ENCODE measurements around the gene AREL1.

AREL1 gene

DNA sequence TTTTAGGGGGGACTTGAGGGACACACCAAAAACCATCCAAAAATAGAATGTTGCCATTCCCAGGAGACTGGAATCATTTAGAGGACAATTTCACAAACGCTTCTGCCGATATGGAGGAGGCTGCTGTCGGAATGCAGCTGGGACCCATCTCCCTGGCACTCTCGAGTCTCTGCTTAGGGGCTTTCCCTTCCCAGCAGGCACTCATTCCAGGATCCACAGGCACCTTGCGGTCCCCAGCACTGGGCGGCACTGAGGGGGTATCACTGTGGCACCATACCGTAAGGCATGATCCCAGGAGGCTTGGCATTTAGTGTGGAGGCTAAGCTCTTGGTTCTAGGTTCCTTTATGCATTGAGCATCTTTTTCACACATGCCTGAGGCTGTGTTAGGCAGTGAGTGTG lies 64.3 kb downstream of the AREL1 start:
- POLR2A ChIA-PET = no interaction called here
- TF ChIP-seq CTBP1 (IDR thresholded peaks at IDR 0.05; ENCODE audit: borderline replicate concordance) (no peak), ZNF384 (IDR thresholded peaks at IDR 0.05) (no peak), L3MBTL2 (conservative IDR thresholded peaks at IDR 0.05) (no peak), NFRKB (IDR thresholded peaks at IDR 0.05) (no peak), SP1 (IDR thresholded peaks at IDR 0.05) (no peak), LEF1 (IDR thresholded peaks at IDR 0.05; ENCODE audit: borderline replicate concordance) (no peak), BHLHE40 (IDR thresholded peaks at IDR 0.05; ENCODE audit: borderline replicate concordance) (no peak), FOXA1 (IDR thresholded peaks at IDR 0.05) (no peak)
- DNase-seq (ENCODE audit: extremely low spot score) = no peak
- CTCF ChIA-PET = interaction anchor here (0.9 to 1.1 kb wide), 2 partner anchors 10 to 40 kb away, joined by 4 read pairs; no protein-coding TSS in a partner anchor

DNA sequence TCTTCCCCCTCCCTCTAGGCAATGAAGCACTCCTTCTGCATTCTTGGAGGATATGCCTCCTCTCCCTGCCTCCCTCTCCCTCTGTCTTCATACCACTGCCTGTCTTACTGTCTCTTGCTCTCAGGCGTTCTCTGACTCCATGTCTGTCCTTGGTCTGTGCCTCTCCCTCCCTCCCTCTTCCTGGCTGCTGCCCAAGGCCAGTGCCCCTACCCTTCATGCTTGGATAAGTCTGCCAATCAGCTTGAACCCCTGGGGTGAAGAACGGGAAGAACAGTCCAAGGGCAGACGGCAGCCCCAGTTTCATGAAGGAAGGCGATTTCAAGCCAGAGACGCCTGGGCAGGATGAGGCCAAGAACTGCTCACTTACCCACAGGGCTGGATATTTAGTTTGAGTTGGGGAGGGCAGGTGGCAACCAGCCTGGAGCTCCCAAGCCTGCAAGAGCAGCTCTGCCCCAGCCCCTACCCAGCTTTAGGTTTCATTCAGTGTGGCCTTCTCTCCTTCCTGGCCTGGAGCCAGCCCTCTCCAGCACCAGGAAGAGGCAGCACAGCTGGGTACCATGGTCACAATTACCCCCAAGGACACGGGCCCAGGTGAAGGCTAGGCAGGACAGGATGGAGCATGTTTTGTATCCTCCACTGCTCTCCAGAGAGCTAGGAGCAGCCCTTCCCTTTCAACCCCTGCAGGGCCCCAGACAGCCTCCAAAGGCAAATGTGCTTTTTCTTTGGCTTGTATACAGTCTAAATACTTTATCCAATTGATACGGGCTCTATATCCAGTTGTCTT lies 65.0 kb downstream of the AREL1 start:
- CTCF ChIA-PET = interaction anchor here (0.9 to 1.1 kb wide), 2 partner anchors 9 to 39 kb away, joined by 4 read pairs; no protein-coding TSS in a partner anchor
- POLR2A ChIA-PET = no interaction called here
- TF ChIP-seq CTBP1 (IDR thresholded peaks at IDR 0.05; ENCODE audit: borderline replicate concordance) (no peak), SP1 (IDR thresholded peaks at IDR 0.05) (no peak), NFRKB (IDR thresholded peaks at IDR 0.05) (no peak), SUZ12 (IDR thresholded peaks at IDR 0.05) (no peak), HDGF (IDR thresholded peaks at IDR 0.05; ENCODE audit: borderline replicate concordance) (no peak), FOXK2 (IDR thresholded peaks at IDR 0.05) (no peak), TARDBP (IDR thresholded peaks at IDR 0.05) (no peak), FOXA1 (IDR thresholded peaks at IDR 0.05) (no peak), FOXM1 (IDR thresholded peaks at IDR 0.05; ENCODE audit: borderline replicate concordance) (no peak), ARNT (IDR thresholded peaks at IDR 0.05) (no peak), ZNF384 (IDR thresholded peaks at IDR 0.05) (no peak), L3MBTL2 (conservative IDR thresholded peaks at IDR 0.05) (no peak), BHLHE40 (IDR thresholded peaks at IDR 0.05; ENCODE audit: borderline replicate concordance) (no peak), ELF4 (IDR thresholded peaks at IDR 0.05) (no peak), LEF1 (IDR thresholded peaks at IDR 0.05; ENCODE audit: borderline replicate concordance) (no peak)
- TF ChIP-seq, protein P1, sequence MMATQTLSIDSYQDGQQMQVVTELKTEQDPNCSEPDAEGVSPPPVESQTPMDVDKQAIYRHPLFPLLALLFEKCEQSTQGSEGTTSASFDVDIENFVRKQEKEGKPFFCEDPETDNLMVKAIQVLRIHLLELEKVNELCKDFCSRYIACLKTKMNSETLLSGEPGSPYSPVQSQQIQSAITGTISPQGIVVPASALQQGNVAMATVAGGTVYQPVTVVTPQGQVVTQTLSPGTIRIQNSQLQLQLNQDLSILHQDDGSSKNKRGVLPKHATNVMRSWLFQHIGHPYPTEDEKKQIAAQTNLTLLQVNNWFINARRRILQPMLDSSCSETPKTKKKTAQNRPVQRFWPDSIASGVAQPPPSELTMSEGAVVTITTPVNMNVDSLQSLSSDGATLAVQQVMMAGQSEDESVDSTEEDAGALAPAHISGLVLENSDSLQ (IDR thresholded peaks at IDR 0.05) = no peak
- DNase-seq (ENCODE audit: extremely low spot score) = no peak

DNA sequence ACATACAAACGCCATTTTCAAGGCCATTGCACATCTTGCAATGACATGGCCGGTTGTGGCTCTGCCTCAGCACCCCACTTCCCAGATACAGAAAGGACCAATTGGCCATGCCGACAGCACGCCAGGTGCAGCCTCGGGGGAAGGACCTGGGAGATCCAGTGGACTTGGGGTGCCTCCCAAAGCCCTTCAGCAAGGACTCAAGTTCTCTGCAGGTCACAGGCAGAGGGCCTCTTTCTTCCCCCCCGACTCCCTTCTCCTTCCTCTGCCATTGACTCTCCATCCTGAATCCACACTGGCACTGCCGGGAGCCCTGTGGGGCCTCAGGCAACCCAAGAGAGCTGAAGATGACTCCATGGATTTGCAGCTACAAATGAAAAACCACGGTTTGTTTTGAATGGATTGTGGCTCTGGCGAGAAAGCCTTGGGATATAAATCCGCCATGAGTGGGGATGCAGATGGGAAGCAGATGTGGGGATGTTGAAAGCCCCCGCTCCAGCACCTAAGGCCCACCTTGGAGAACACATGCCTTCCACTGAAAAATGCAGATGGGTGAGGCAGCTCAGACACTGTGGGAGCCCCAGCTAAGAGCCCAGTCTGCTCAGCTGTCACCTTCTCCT lies 65.7 kb downstream of the AREL1 start:
- CTCF ChIA-PET = no interaction called here
- TF ChIP-seq CTBP1 (IDR thresholded peaks at IDR 0.05; ENCODE audit: borderline replicate concordance) (no peak), ELF4 (IDR thresholded peaks at IDR 0.05) (no peak), ARNT (IDR thresholded peaks at IDR 0.05) (no peak)
- DNase-seq (ENCODE audit: extremely low spot score) = no peak
- POLR2A ChIA-PET = no interaction called here

DNA sequence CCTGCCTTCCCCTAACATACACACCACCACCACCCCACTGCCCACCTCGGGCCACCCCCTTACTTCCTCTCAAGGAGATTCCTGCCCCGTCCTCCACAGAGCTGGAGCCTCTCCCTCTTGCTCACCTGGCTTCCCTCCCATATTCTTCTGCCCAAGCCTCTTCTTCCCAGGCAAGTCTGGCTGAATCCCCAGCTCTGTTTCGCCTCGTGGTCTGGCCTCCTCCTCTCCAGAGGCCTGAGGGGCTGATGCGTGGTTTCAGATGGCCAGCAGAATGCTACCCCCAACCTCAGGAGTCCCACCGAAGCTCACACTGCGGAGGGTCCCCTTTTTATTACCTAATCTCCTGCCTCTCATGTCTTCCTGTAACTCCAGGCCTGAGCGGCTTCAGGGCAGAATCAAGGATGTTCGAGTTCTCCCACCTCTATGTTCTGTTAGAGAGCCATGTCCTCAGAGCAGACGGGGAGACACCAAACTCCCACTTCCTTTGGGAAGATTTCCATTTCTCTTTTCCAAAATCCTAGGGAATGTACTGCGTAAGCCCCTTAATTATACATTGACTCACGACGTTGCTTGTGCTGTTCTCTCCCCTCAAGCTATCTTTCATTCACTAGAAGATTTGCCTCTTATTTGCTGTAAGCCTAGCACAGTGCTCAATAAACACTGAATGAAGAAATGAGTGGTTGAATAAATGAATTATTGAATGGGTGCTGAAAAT lies 67.0 kb downstream of the AREL1 start:
- ChIA-PET POLR2A (no interaction called here), CTCF (interaction anchor here (0.5 kb wide), 1 partner anchor 20 kb away, joined by 5 read pairs; no protein-coding TSS in a partner anchor)
- no peak for TF ChIP-seq FOXK2 (IDR thresholded peaks at IDR 0.05)
- no peak for TF ChIP-seq L3MBTL2 (conservative IDR thresholded peaks at IDR 0.05)
- no peak for TF ChIP-seq SUZ12 (IDR thresholded peaks at IDR 0.05)
- TF ChIP-seq, protein P1 (IDR thresholded peaks at IDR 0.05) = no peak
- no peak for TF ChIP-seq FOXA1 (IDR thresholded peaks at IDR 0.05)
- no peak for TF ChIP-seq TARDBP (IDR thresholded peaks at IDR 0.05)
- no peak for TF ChIP-seq HDGF (IDR thresholded peaks at IDR 0.05; ENCODE audit: borderline replicate concordance)
- no peak for TF ChIP-seq BHLHE40 (IDR thresholded peaks at IDR 0.05; ENCODE audit: borderline replicate concordance)
- TF ChIP-seq ARNT (IDR thresholded peaks at IDR 0.05) = no peak
- no peak for TF ChIP-seq NFRKB (IDR thresholded peaks at IDR 0.05)
- no peak for TF ChIP-seq ZNF384 (IDR thresholded peaks at IDR 0.05)
- no peak for TF ChIP-seq CTBP1 (IDR thresholded peaks at IDR 0.05; ENCODE audit: borderline replicate concordance)
- no peak for TF ChIP-seq LEF1 (IDR thresholded peaks at IDR 0.05; ENCODE audit: borderline replicate concordance)
- no peak for TF ChIP-seq FOXM1 (IDR thresholded peaks at IDR 0.05; ENCODE audit: borderline replicate concordance)
- no peak for TF ChIP-seq SP1 (IDR thresholded peaks at IDR 0.05)
- no peak for TF ChIP-seq ELF4 (IDR thresholded peaks at IDR 0.05)
- no peak for DNase-seq (ENCODE audit: extremely low spot score)

DNA sequence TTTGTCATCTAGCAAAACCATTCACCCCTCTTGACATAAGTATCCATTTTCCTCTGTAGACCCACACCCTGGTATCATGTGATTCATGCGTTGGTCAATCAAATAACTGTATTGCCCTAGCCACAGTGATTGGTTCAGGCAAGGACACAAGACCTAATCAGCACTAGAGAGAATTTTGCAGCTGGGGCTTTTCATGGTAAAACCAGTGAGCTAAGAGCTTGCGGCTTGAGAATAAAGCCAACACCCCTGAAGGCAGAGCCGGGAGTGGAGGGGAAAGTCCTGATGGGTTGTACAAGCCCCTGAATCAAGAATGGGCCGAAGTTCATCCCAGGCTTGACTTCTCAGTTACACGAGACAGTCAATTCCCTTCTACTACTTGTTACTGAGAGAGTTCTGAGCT lies 67.6 kb downstream of the AREL1 start:
- DNase-seq (ENCODE audit: extremely low spot score) = no peak
- TF ChIP-seq TARDBP (IDR thresholded peaks at IDR 0.05) = no peak
- TF ChIP-seq ZNF384 (IDR thresholded peaks at IDR 0.05) = no peak
- no peak for TF ChIP-seq L3MBTL2 (conservative IDR thresholded peaks at IDR 0.05)
- no peak for TF ChIP-seq SP1 (IDR thresholded peaks at IDR 0.05)
- no peak for TF ChIP-seq FOXA1 (IDR thresholded peaks at IDR 0.05)
- TF ChIP-seq CTBP1 (IDR thresholded peaks at IDR 0.05; ENCODE audit: borderline replicate concordance) = no peak
- TF ChIP-seq NFRKB (IDR thresholded peaks at IDR 0.05) = no peak
- no peak for TF ChIP-seq FOXM1 (IDR thresholded peaks at IDR 0.05; ENCODE audit: borderline replicate concordance)
- TF ChIP-seq ARNT (IDR thresholded peaks at IDR 0.05) = no peak
- TF ChIP-seq HDGF (IDR thresholded peaks at IDR 0.05; ENCODE audit: borderline replicate concordance) = no peak
- TF ChIP-seq, protein P1 (IDR thresholded peaks at IDR 0.05) = no peak
- no peak for TF ChIP-seq SUZ12 (IDR thresholded peaks at IDR 0.05)
- TF ChIP-seq FOXK2 (IDR thresholded peaks at IDR 0.05) = no peak
- TF ChIP-seq BHLHE40 (IDR thresholded peaks at IDR 0.05; ENCODE audit: borderline replicate concordance) = no peak
- no peak for TF ChIP-seq ELF4 (IDR thresholded peaks at IDR 0.05)
- no peak for TF ChIP-seq LEF1 (IDR thresholded peaks at IDR 0.05; ENCODE audit: borderline replicate concordance)
- POLR2A ChIA-PET = no interaction called here
- CTCF ChIA-PET = interaction anchor here (0.5 kb wide), 1 partner anchor 19 kb away, joined by 5 read pairs; no protein-coding TSS in a partner anchor

All from HEK293T (cell line).